KMS-11 (cell line): ENCODE measurements around the gene ANXA9.

Experiments
- H2AFZ ChIP-seq: fragments of 200-600 bp; sonication (generic); 2 replicates; pipeline ENCODE4 v1.6.1; 2016; ENCODE audit warnings: antibody characterized with exemption, mixed run types, low read depth
- H3K27ac ChIP-seq: fragments of 200-600 bp; sonication (generic); 2 replicates; pipeline ENCODE4 v1.6.1; 2016; ENCODE audit warnings: mild to moderate bottlenecking, mixed run types
- H3K27me3 ChIP-seq: fragments of 200-600 bp; sonication (generic); 2 replicates; pipeline ENCODE4 v1.6.1; 2017; ENCODE audit warnings: mild to moderate bottlenecking, low read depth, mixed run types, moderate library complexity; ENCODE audit not compliant: insufficient read depth
- H3K36me3 ChIP-seq: fragments of 200-600 bp; sonication (generic); 2 replicates; pipeline ENCODE4 v1.6.1; 2017; ENCODE audit warnings: mild to moderate bottlenecking, mixed run types; ENCODE audit not compliant: insufficient read depth
- H3K4me1 ChIP-seq: fragments of 200-600 bp; sonication (generic); 2 replicates; pipeline ENCODE4 v1.6.1; 2016; ENCODE audit warnings: mild to moderate bottlenecking, low read depth, mixed run types; ENCODE audit not compliant: poor library complexity, severe bottlenecking
- H3K4me2 ChIP-seq: fragments of 200-600 bp; sonication (generic); 2 replicates; pipeline ENCODE4 v1.7.0; 2016; ENCODE audit warnings: mild to moderate bottlenecking, mixed run types
- H3K4me3 ChIP-seq: fragments of 200-600 bp; sonication (generic); IDR thresholded peaks from 2 replicates; pipeline ENCODE4 v1.6.1; 2017; ENCODE audit warnings: low read depth, low read length, mixed read lengths; ENCODE audit not compliant: insufficient read depth
- H3K79me2 ChIP-seq: fragments of 200-600 bp; sonication (generic); 2 replicates; pipeline ENCODE4 v1.6.1; 2016; ENCODE audit warnings: low read depth, mixed run types; ENCODE audit not compliant: insufficient read depth
- H3K9ac ChIP-seq: fragments of 200-600 bp; sonication (generic); 2 replicates; pipeline ENCODE4 v1.6.1; 2016; ENCODE audit warnings: mild to moderate bottlenecking, mixed run types
- H4K20me1 ChIP-seq: fragments of 200-600 bp; sonication (generic); 2 replicates; pipeline ENCODE4 v1.6.1; 2016; ENCODE audit warnings: mild to moderate bottlenecking, mixed run types; ENCODE audit not compliant: insufficient read depth
- CTCF ChIP-seq: fragments of 200-600 bp; sonication (generic); conservative IDR thresholded peaks from 2 replicates; pipeline ENCODE4 v1.6.1; 2017; ENCODE audit warnings: low read depth, mild to moderate bottlenecking, antibody characterized with exemption, low read length, moderate library complexity, mixed read lengths

The ANXA9 gene

GRCh38 chr1:151013518-151013917 is 31.4 kb downstream of the ANXA9 start:
- no peak for TF ChIP-seq CTCF
- Histone ChIP-seq H3K9ac (no peak overlapping the region), H3K4me3 (no peak overlapping the region), H3K4me1 (peaks cover 25% of the 10 kb centered on the region), H2AFZ (no peak overlapping the region), H3K79me2 (no peaks in the 10 kb centered on the region), H3K4me2 (no peak overlapping the region), H3K27ac (no peak overlapping the region), H4K20me1 (no peaks in the 10 kb centered on the region), H3K36me3 (no peaks in the 10 kb centered on the region), H3K27me3 (no peaks in the 10 kb centered on the region)

GRCh38 chr1:151024540-151025146 is 42.6 kb downstream of the ANXA9 start:
- no peak overlapping the region for H3K4me3 ChIP-seq
- no peak overlapping the region for H2AFZ ChIP-seq
- H3K27ac ChIP-seq = no peak overlapping the region
- H3K4me1 ChIP-seq = no peaks in the 10 kb centered on the region
- TF ChIP-seq CTCF = peak; percentile 99
- H3K27me3 ChIP-seq = no peaks in the 10 kb centered on the region
- H3K4me2 ChIP-seq = no peak overlapping the region
- H3K79me2 ChIP-seq = no peaks in the 10 kb centered on the region
- no peaks in the 10 kb centered on the region for H3K36me3 ChIP-seq
- H4K20me1 ChIP-seq = no peaks in the 10 kb centered on the region
- H3K9ac ChIP-seq = no peak overlapping the region

- no peak overlapping the region for H3K27ac ChIP-seq
- H4K20me1 ChIP-seq = no peaks in the 10 kb centered on the region
- no peak overlapping the region for H3K9ac ChIP-seq
- no peak for TF ChIP-seq CTCF
- H3K27me3 ChIP-seq = no peaks in the 10 kb centered on the region
- no peak overlapping the region for H3K4me2 ChIP-seq
- no peak overlapping the region for H3K4me3 ChIP-seq
- no peaks in the 10 kb centered on the region for H3K4me1 ChIP-seq
- no peak overlapping the region for H2AFZ ChIP-seq
- H3K79me2 ChIP-seq = no peaks in the 10 kb centered on the region
- no peaks in the 10 kb centered on the region for H3K36me3 ChIP-seq
These were observed 44.4 kb downstream of the ANXA9 start for GRCh38 chr1:151026460-151026859.

- H3K79me2 ChIP-seq = no peaks in the 10 kb centered on the region
- no peaks in the 10 kb centered on the region for H4K20me1 ChIP-seq
- no peak overlapping the region for H3K4me2 ChIP-seq
- no peak for TF ChIP-seq CTCF
- no peak overlapping the region for H2AFZ ChIP-seq
- H3K27ac ChIP-seq = no peak overlapping the region
- no peaks in the 10 kb centered on the region for H3K4me1 ChIP-seq
- H3K9ac ChIP-seq = no peak overlapping the region
- no peaks in the 10 kb centered on the region for H3K36me3 ChIP-seq
- no peak overlapping the region for H3K4me3 ChIP-seq
- H3K27me3 ChIP-seq = no peaks in the 10 kb centered on the region
These were observed 50.1 kb downstream of the ANXA9 start for GRCh38 chr1:151032164-151032563.
